D721Med (cell line): ENCODE data around the gene FADS2.

Source experiments
- DNase-seq: peaks from one replicate; pipeline ENCODE4 v3.0.0; 2011; ENCODE audit warnings: low spot score; ENCODE audit not compliant: insufficient read length
- FAIRE-seq: peaks from 2 replicates; lab custom pipeline; 2011; peaks lifted over from hg19 to GRCh38; lab: Jason Lieb, UNC
- CTCF ChIP-seq: IDR thresholded peaks from 2 replicates; pipeline ENCODE4 v1.5.1; 2012; ENCODE audit warnings: mild to moderate bottlenecking, control low read depth; ENCODE audit not compliant: insufficient read depth; ENCODE audit errors: missing control alignments

The FADS2 gene

GRCh38 chr11:61870541-61871031 is 42.5 kb downstream of the FADS2 start:
- FAIRE-seq (no peak), DNase-seq (no peak)
- no peak for TF ChIP-seq CTCF

GRCh38 chr11:61871158-61871597 is 43.1 kb downstream of the FADS2 start:
- FAIRE-seq, result no peak
- peak; percentile 96 for DNase-seq
- TF ChIP-seq CTCF, result peak; percentile 69

GRCh38 chr11:61872935-61873565 is 45.0 kb downstream of the FADS2 start:
- no peak for FAIRE-seq
- TF ChIP-seq CTCF, result no peak
- DNase-seq, result no peak

- DNase-seq (no peak), FAIRE-seq (no peak)
- TF ChIP-seq CTCF, result no peak
Measured at GRCh38 chr11:61873588-61874376, 45.7 kb downstream of the FADS2 start.

- DNase-seq (no peak), FAIRE-seq (no peak)
- TF ChIP-seq CTCF, result no peak
Measured at GRCh38 chr11:61874377-61874809, 46.3 kb downstream of the FADS2 start.

- FAIRE-seq (no peak), DNase-seq (no peak)
- TF ChIP-seq CTCF, result no peak
Measured at GRCh38 chr11:61874853-61875252, 46.8 kb downstream of the FADS2 start.
